ENCODE results near the gene ZFHX3. TPM values are rescaled to one million over a fixed set of nuclear protein-coding genes. Genes with fewer than 3 reads are reported as not detected.

Gene ZFHX3
- total RNA-seq, 1 experiment from 2014 or later: 13.6 TPM

GRCh38 chr16:72838951-72839350 lies 209.0 kb downstream of the ZFHX3 start:
- no peak for TF ChIP-seq CTCF (IDR thresholded peaks at IDR 0.05; ENCODE audit: unreplicated experiment)
- Mint-ChIP-seq H3K4me1 (ENCODE audit: low read depth, unreplicated experiment) (peaks cover 4% of the 10 kb centered on the region), H3K27me3 (ENCODE audit: unreplicated experiment) (no peaks in the 10 kb centered on the region), H3K9me3 (ENCODE audit: low read depth, unreplicated experiment) (no peaks in the 10 kb centered on the region), H3K36me3 (ENCODE audit: insufficient read depth, unreplicated experiment) (no peaks in the 10 kb centered on the region), H3K27ac (ENCODE audit: unreplicated experiment) (no peak overlapping the region), H3K4me3 (ENCODE audit: low read depth, unreplicated experiment) (no peak overlapping the region)
- CTCF ChIA-PET: interaction anchor here (0.6 to 0.7 kb wide), 5 partner anchors 123 to 744 kb away, joined by 3 to 7 read pairs (median 3); no protein-coding TSS in a partner anchor
- BruUV-seq (replicated peaks): no TSS peak
- no peak for DNase-seq
- intact Hi-C loops (cut with micrococcal nuclease; ENCODE audit: unreplicated experiment): no loop called here

DNA sequence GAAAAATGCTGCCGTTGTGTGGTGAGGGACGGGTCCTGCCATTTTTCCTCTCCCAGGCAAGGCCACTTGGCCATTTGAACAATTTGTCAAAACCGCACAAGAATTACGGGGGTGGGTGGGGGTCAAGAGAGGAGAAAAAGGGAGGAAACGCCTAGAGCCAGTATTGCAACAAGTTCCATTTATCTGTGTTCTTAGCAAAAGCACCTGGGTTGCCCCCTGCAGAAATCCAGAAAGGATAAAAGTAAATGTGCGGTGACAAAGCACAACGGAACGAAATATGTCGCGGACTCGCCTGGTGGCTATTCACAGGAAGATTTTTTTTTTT lies 209.4 kb downstream of the ZFHX3 start:
- intact Hi-C loops (cut with micrococcal nuclease; ENCODE audit: unreplicated experiment): no loop called here
- Mint-ChIP-seq H3K27me3 (ENCODE audit: unreplicated experiment) (no peaks in the 10 kb centered on the region), H3K27ac (ENCODE audit: unreplicated experiment) (no peak overlapping the region), H3K36me3 (ENCODE audit: insufficient read depth, unreplicated experiment) (no peaks in the 10 kb centered on the region), H3K4me3 (ENCODE audit: low read depth, unreplicated experiment) (no peak overlapping the region), H3K4me1 (ENCODE audit: low read depth, unreplicated experiment) (peaks cover under 1% of the 10 kb centered on the region), H3K9me3 (ENCODE audit: low read depth, unreplicated experiment) (no peaks in the 10 kb centered on the region)
- CTCF ChIA-PET: interaction anchor here (0.7 kb wide), 2 partner anchors 123 to 744 kb away, joined by 3 to 4 read pairs; no protein-coding TSS in a partner anchor
- BruUV-seq (replicated peaks): no TSS peak
- DNase-seq: no peak
- no peak for TF ChIP-seq CTCF (IDR thresholded peaks at IDR 0.05; ENCODE audit: unreplicated experiment)

DNA sequence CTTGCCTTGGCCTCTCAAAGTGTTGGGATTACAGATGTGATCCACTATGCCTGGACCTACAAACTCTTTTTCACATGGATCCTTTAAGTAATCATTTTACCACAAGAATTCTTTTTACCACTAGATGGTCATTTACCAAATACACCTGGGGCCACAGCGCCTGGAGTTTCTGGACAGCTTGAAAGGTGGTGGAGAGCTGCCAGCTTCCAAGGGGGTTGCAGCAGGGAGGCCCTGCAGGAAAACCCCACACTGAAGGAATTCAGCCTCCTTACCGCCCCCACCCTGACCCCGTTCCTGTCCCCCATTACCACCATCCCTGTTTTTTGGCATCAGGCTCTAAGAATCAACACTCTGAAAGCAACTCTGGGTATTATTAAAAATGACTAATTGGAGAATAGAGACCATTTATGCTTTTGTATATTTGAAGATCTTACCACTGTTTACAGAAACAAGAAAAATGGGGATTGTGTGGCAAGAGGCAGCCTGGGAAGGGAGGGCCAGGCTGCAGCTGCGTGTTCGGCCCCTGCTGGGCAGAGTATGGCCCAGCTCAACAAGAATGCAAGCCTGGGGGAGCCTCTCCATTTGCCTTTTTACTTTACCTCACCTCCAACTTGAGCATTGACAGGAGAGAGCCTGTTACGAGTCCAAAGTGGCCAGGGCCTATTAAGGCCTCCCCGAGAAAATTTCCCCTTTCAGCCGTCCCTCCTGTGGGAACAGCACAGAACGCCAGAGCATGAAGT lies 209.9 kb downstream of the ZFHX3 start:
- no peak for DNase-seq
- BruUV-seq (replicated peaks): no TSS peak
- H3K27ac Mint-ChIP-seq (ENCODE audit: unreplicated experiment): no peak overlapping the region
- no peaks in the 10 kb centered on the region for H3K9me3 Mint-ChIP-seq (ENCODE audit: low read depth, unreplicated experiment)
- no peak for TF ChIP-seq CTCF (IDR thresholded peaks at IDR 0.05; ENCODE audit: unreplicated experiment)
- intact Hi-C loops (cut with micrococcal nuclease; ENCODE audit: unreplicated experiment): no loop called here
- CTCF ChIA-PET: interaction anchor here (0.6 kb wide), 1 partner anchor 21 kb away, joined by 6 read pairs; no protein-coding TSS in a partner anchor
- H3K36me3 Mint-ChIP-seq (ENCODE audit: insufficient read depth, unreplicated experiment): no peaks in the 10 kb centered on the region
- H3K4me1 Mint-ChIP-seq (ENCODE audit: low read depth, unreplicated experiment): no peaks in the 10 kb centered on the region
- no peaks in the 10 kb centered on the region for H3K27me3 Mint-ChIP-seq (ENCODE audit: unreplicated experiment)
- no peak overlapping the region for H3K4me3 Mint-ChIP-seq (ENCODE audit: low read depth, unreplicated experiment)

- no peaks in the 10 kb centered on the region for H3K4me1 Mint-ChIP-seq (ENCODE audit: low read depth, unreplicated experiment)
- intact Hi-C loops (cut with micrococcal nuclease; ENCODE audit: unreplicated experiment): no loop called here
- no TSS peak for BruUV-seq (replicated peaks)
Measured at GRCh38 chr16:72836985-72837384, 210.9 kb downstream of the ZFHX3 start.

More at GRCh38 chr16:72836985-72837384, 210.9 kb downstream of the ZFHX3 start:
- no peak for DNase-seq
- H3K36me3 Mint-ChIP-seq (ENCODE audit: insufficient read depth, unreplicated experiment): no peaks in the 10 kb centered on the region
- no peak overlapping the region for H3K27ac Mint-ChIP-seq (ENCODE audit: unreplicated experiment)
- no peaks in the 10 kb centered on the region for H3K27me3 Mint-ChIP-seq (ENCODE audit: unreplicated experiment)
- TF ChIP-seq CTCF (IDR thresholded peaks at IDR 0.05; ENCODE audit: unreplicated experiment): no peak
- no peaks in the 10 kb centered on the region for H3K9me3 Mint-ChIP-seq (ENCODE audit: low read depth, unreplicated experiment)
- CTCF ChIA-PET: interaction anchor here (0.7 kb wide), 1 partner anchor 236 kb away, joined by 5 read pairs; no protein-coding TSS in a partner anchor
- no peak overlapping the region for H3K4me3 Mint-ChIP-seq (ENCODE audit: low read depth, unreplicated experiment)
